NCI-H1105 treated with DMSO at 0.1 percent for 48 hours (cell line): Measurements from ENCODE around the gene THEMIS.
A peak's percentile ranks its signal among the peaks of the same experiment; 100 is the strongest.
"Not testable (repeated sequence)": the region's sequence is repeated elsewhere in the genome, so short reads cannot be mapped to it uniquely, and the experiment has no call there.

Source experiments
- DNase-seq: peaks from one replicate; lab custom pipeline; 2025; lab: John Stamatoyannopoulos, UW

Gene THEMIS

GRCh38 chr6:127912914-127913313 is 12.1 kb upstream of the THEMIS start:
- no peak for DNase-seq

GRCh38 chr6:127907960-127908640 is 7.2 kb upstream of the THEMIS start:
- no peak for DNase-seq

GRCh38 chr6:127904160-127904559 is 3.3 kb upstream of the THEMIS start:
- DNase-seq, result no peak

DNA sequence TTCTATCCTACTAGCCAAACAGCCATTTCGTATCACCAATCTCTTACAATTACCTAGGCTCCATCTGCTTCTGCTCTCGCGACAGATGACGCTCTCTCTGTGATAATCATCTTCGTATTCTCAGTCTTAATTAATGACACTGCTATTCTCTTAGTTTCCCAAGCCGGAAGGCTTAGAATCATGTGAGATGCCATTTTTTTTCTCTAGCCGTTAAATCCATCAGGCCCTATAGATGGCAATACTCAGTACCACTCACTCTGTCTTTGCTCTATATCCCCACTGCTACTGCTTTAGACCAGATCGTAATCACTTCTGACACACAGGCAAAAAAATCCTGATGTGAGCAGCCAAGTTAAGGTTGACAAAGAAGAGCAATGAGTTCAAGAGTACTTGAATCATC is 2.1 kb upstream of the THEMIS start:
- DNase-seq, result no peak

- DNase-seq, result no peak
Observed at GRCh38 chr6:127897484-127897883, 3.4 kb downstream of the THEMIS start.

GRCh38 chr6:127894051-127894450 is 6.8 kb downstream of the THEMIS start:
- no peak for DNase-seq

DNA sequence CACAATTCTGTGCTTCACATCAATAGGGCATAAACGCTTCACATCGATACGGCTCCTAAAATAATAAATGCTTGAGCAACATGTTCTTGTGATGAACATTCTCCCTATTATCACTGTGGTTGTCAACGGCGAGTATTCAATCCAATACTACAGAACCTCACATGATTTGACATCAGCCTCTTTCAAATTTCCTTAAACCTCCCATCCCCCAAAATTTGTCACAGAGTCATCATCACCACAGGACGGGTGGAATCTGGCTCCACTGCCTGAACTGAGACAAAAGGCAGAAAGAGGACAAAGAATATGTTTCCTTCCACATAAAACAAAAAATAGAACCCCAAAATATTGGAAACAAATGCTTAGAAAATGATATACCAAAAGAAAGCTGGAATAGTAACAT is 7.3 kb downstream of the THEMIS start:
- DNase-seq, result no peak

DNA sequence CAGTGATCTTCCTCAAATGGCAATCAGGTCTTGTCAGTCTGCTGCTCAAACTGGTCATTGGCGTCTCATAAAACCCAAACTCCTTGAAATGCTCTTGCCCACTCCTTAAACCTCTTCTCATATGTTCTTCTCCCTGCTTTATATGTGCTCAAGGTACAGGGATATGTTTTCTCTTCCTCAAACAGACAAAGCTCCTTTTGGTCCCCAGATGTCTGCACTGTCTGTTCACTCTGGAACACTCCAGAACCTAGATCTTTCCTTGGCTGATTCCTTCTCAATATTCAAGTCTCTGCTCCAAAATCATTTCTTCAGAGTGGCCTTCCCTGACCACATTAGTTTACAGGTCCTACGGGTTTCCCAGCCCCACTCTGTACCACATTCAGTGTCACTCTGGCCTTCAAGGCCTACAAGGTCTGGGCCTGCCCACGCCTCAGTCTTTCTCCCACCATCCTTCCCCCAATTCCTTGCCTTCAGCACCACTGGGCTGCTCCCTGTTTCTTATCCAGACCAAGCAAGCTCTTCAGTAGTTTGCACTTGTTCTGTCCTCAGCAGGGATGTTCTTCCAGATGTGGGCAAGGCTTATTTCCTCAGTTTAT is 9.0 kb downstream of the THEMIS start:
- DNase-seq, result no peak

GRCh38 chr6:127886603-127887002 is 14.3 kb downstream of the THEMIS start:
- DNase-seq, result no peak

DNA sequence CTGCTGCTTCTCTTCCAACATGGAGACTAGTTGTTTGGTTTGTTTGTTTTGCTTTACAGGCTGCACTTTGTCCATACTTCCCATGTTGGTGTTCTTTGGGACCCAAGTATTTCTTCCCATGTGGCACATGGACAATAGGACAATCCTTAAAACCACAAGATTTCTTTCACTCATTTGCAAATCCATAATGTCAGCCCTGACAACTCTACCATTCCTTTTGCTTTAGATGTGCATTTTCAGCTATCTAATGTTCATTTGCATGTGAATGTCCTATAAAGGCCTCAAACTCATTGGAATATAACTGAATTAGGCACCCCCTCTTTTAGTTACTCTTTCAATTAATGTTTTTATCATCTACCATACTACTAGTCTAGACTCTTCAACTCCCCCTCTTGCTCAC is 16.7 kb downstream of the THEMIS start:
- DNase-seq, result no peak

DNA sequence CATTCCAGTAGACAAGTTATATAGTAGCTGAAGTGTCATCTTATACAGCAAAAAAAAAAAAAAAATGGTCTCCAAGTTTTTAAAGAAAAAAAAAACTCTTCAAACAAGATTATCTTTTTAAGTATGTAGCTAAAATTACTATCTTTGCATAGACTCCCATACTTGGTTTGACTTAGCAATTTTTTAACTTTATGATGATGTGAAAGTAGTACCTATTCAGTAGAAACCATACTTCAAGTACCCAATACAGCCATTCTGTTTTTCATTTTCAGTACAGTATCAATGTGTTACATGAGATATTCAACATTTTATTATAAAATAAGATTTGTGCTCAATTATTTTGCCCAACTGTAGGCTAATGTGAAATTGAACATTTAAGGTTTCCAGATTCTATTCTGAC is 18.9 kb downstream of the THEMIS start:
- DNase-seq, result not testable (repeated sequence)

GRCh38 chr6:127880429-127880828 is 20.4 kb downstream of the THEMIS start:
- peak; percentile 56 for DNase-seq

GRCh38 chr6:127879685-127880084 is 21.2 kb downstream of the THEMIS start:
- peak; percentile 84 for DNase-seq

GRCh38 chr6:127878115-127878514 is 22.7 kb downstream of the THEMIS start:
- DNase-seq, result no peak

DNA sequence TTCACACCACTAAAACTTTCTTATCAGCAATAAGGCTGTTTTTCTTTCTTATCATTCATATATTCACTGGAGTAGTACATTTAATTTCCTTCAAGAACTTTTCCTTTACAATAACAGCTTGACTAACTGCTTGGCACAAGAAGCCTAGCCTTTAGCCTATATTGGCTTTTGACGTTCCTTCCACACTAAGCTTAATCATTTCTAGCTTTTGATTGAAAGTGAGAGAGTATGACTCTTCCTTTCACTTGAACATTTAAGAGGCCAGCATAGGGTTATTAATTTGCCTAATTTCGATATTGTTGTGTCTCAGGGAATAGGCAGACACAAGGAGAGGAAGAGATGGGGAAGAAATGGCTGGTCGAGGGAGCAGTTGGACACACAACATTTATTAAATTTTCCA is 23.6 kb downstream of the THEMIS start:
- no peak for DNase-seq

DNA sequence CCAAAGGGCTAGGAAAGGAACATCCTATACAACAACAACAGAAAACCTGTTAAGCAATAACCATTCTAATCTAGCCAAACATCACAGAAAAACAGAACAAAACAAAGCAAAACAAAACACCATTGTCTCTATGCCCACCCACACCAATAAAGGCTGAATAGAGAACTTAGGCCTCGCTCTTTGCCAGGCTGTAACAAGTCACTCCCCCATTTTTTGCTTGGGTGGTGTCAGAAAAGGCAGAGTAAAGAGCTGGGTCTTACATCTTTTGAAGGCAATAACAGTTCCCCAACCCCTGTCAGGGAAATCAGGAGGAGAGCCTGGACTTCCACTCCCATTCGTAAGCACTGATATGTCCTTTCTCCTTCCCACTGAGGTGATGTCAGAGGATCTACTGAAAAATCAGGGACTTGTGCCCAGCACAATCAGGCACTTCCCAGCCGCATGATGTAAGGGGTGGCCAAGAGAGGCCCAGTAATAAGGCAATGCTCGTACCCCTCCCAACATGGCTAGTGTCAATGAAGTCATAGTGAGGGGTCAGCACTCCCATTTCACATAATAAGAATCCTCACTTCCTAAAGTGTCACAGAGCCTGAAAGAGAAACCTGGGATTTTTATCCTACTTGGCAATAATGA is 31.0 kb downstream of the THEMIS start:
- DNase-seq, result no peak

GRCh38 chr6:127869183-127869582 is 31.7 kb downstream of the THEMIS start:
- DNase-seq, result no peak

DNA sequence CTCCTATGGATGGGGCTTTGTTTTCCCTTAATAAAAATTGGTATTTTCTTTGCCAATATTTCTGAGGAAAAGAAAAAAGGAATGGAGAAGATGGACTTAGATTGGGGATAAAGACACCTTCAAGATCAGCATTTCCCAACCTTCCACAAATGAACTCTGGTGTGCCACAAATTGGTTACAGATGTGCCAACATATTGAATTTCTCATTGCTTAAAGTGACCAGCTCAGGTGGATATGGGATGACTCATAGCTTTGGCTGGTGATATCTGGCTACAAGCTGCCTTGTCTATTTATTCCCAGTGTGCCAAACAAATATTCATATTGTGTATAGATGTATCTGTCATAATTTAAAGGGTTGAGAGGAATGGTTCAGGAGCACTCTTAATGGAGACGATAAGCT is 32.5 kb downstream of the THEMIS start:
- DNase-seq, result no peak

- DNase-seq, result no peak
Observed at GRCh38 chr6:127866766-127867165, 34.1 kb downstream of the THEMIS start.

DNA sequence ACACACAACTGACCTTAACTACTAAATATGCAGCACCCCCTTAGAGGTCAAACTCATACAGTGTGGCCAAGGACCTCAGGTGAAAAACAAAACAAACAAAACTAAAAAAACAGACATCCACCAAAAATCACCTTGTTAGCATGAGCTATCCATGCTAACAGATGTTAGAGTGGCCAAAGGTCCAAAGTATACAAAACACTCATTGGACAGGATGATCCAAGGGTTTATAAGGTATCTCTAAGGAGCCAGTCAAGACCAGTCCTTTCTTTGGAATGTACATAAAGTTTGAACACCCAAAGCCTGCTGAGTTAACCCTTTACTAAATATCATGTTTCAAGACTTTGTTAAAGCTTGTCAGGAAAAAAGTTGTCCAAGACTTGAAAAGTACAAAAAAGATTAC is 35.8 kb downstream of the THEMIS start:
- no peak for DNase-seq

- no peak for DNase-seq
Observed at GRCh38 chr6:127864701-127865100, 36.2 kb downstream of the THEMIS start.

DNA sequence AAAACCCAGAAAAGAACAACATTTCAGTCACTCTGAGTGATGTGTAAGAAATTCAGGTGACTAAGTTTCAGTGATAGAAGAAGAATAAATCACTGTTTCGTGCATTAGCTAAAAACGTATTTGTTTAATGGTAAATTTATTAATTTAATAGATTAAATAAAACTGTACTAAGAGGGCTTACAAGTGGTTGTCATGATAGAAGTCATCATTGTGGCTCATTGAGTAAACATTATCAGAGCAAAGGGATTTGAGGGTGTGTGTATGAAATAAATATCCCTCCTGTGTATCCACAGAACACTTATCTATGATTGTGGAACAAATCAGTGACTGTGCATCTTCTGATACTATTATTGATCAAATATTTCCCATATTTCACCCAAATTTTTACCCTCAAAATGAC is 40.1 kb downstream of the THEMIS start:
- no peak for DNase-seq

- no peak for DNase-seq
Observed at GRCh38 chr6:127859956-127860355, 40.9 kb downstream of the THEMIS start.
